SH-SY5Y (cell line): Measurements from ENCODE around the gene C17orf75.

Source experiments
- GATA2 ChIP-seq: IDR thresholded peaks from 2 replicates; pipeline ENCODE4 v1.6.1; 2011; ENCODE audit warnings: mild to moderate bottlenecking, low read depth, low read length
- GATA3 ChIP-seq: IDR thresholded peaks from 2 replicates; pipeline ENCODE4 v1.6.1; 2011; ENCODE audit warnings: low read depth, mild to moderate bottlenecking, low read length, moderate library complexity

DNA sequence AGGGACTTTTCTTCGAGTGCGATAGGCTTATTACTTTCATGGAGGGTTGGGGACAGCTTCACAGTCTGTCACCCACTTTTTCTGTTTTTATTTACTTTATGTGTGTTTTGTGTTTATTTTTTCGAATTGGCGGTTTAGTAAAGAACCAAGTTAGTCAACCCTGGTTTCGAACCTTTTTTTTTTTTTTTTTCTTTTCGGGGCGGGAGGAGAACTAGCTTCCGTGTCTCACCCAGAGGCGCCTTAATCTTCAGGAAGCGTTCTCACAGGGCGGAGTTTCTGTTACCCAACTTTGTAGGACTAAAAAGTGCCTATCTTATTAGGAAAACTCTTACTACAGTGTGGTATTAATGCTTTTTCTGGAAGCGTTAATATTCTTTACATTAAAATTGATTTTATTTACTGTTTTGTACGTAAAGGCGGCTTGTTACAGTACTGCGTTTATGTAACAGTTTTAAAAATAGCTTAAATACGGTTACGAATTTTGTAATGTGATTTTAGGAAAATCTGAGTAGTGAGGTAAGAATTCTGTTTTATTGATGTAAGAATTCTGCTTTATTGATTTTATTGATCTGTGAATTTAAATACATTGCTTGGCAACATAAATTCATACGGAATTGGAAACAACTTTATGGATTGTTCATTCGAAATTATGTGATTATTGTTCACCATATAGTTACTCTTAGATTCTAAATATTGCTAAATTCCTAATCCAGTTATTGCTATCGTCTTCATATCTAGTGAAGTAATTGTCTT is 8.9 kb upstream of the C17orf75 start:
- TF ChIP-seq GATA3 = no peak
- TF ChIP-seq GATA2 = no peak
